ENCODE data around the gene KNSTRN. TPM values are rescaled to one million over a fixed set of nuclear protein-coding genes. Genes with fewer than 3 reads are reported as not detected.
A peak's percentile ranks its signal among the peaks of the same experiment; 100 is the strongest.

The KNSTRN gene
- total and polyA plus RNA-seq, 2 of the 4 experiments (the other 2 are of a cell fraction): 33.1 to 73.5 TPM

GRCh38 chr15:40437752-40438687, 55.5 kb downstream of the KNSTRN start:
- CTCF ChIA-PET: interaction anchor here (0.6 kb wide), 1 partner anchor 97 kb away, joined by 5 read pairs; the partner anchor contains the start of gene CCDC9B
- Histone ChIP-seq H2BK120ac (ENCODE audit: low read depth, low read length) (no peak overlapping the region), H3K36me3 (ENCODE audit: control insufficient read depth, insufficient read depth, low read length) (no peaks in the 10 kb centered on the region), H4K20me1 (ENCODE audit: insufficient read depth, low read length) (peaks cover 12% of the 10 kb centered on the region), H3K27ac (ENCODE audit: insufficient read depth, low read length) (no peak overlapping the region), H3K4me1 (ENCODE audit: control insufficient read depth, insufficient read depth, low read length) (peaks cover 15% of the 10 kb centered on the region), H3K9ac (ENCODE audit: low read depth, low read length) (no peak overlapping the region), H3K23ac (ENCODE audit: low read depth, low read length) (no peak overlapping the region), H3K27me3 (ENCODE audit: control insufficient read depth, insufficient read depth, low read length) (peaks cover 68% of the 10 kb centered on the region), H3K4ac (ENCODE audit: low read depth, low read length) (no peak overlapping the region), H4K91ac (ENCODE audit: insufficient read depth, low read depth, low read length) (no peak overlapping the region), H3K14ac (replicated peaks; ENCODE audit: low read depth, low read length) (no peak overlapping the region), H2BK20ac (ENCODE audit: low read depth, low read length) (no peak overlapping the region), H2AFZ (replicated peaks; ENCODE audit: low read length, poor library complexity) (no peak overlapping the region), H2BK15ac (ENCODE audit: low read depth, low read length) (no peak overlapping the region), H4K5ac (ENCODE audit: low read depth, low read length) (no peak overlapping the region), H2AK9ac (replicated peaks; ENCODE audit: low read depth, low read length, poor library complexity) (peak overlapping the region; percentile 26), H3K9me1 (ENCODE audit: insufficient read depth, low read length) (peaks cover 4% of the 10 kb centered on the region; the same call in 1 of the 2 replicates), H3K4me3 (ENCODE audit: insufficient read depth, low read depth, low read length) (no peak overlapping the region), H3K4me2 (ENCODE audit: low read depth, low read length) (no peak overlapping the region), H3K79me1 (ENCODE audit: low read depth in 1 of 2, low read length in 2 of 2) (peaks cover 0 to 7% of the 10 kb centered on the region in 2 experiments; a peak in 2 of 4 replicates), H3K18ac (ENCODE audit: low read depth, low read length) (no peak overlapping the region), H4K8ac (ENCODE audit: low read depth in 2 of 2, low read length in 2 of 2) (no peak overlapping the region), H3K9me3 (ENCODE audit: control insufficient read depth, insufficient read depth, low read length) (no peaks in the 10 kb centered on the region), H2BK5ac (ENCODE audit: low read depth, low read length, poor library complexity, severe bottlenecking) (no peak overlapping the region), H2AK5ac (ENCODE audit: low read depth, low read length) (no peak overlapping the region; the same call in 1 of the 2 replicates), H3K56ac (ENCODE audit: extremely low read depth, insufficient read depth, low read length) (no peak overlapping the region)
- ATAC-seq (ENCODE audit: low read depth) (no peak), DNase-seq (no peak)
- WGBS, 2 experiments (ENCODE audit: extremely low coverage in 2 of 2, insufficient read length in 1 of 2): 46% methylated on average over 4 of the region's 21 CpGs; no CpG with 5 or more reads in 1 of the 2 experiments
- BruUV-seq (replicated peaks): no TSS peak
- in situ Hi-C loops (cut with MboI; ENCODE audit: low sequenced_read_pairs): no loop called here
- TF ChIP-seq, protein P1, sequence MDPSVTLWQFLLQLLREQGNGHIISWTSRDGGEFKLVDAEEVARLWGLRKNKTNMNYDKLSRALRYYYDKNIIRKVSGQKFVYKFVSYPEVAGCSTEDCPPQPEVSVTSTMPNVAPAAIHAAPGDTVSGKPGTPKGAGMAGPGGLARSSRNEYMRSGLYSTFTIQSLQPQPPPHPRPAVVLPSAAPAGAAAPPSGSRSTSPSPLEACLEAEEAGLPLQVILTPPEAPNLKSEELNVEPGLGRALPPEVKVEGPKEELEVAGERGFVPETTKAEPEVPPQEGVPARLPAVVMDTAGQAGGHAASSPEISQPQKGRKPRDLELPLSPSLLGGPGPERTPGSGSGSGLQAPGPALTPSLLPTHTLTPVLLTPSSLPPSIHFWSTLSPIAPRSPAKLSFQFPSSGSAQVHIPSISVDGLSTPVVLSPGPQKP (IDR thresholded peaks at IDR 0.05; ENCODE audit: borderline replicate concordance, low read depth, low read length): no peak
- dilution Hi-C loops (cut with HindIII; ENCODE audit: low sequenced_read_pairs, unreplicated experiment): no loop called here
- POLR2A ChIA-PET (ENCODE audit: unreplicated experiment): no interaction called here
- intact Hi-C loops (cut with micrococcal nuclease): no loop called here
